ENCODE data around the gene PAFAH2. TPM values are rescaled to one million over a fixed set of nuclear protein-coding genes. Genes with fewer than 3 reads are reported as not detected.

Gene PAFAH2
- total RNA-seq, 1 donor from 2014 or later: 13.4 TPM

GRCh38 chr1:25918615-25919014 lies 79.2 kb downstream of the PAFAH2 start:
- TF ChIP-seq CTCF (IDR thresholded peaks at IDR 0.05; ENCODE audit: unreplicated experiment): no peak
- no peak overlapping the region for H3K4me3 Mint-ChIP-seq (ENCODE audit: unreplicated experiment)
- H3K9me3 Mint-ChIP-seq (ENCODE audit: unreplicated experiment): no peaks in the 10 kb centered on the region
- no peak for DNase-seq (ENCODE audit: low spot score)
- no peaks in the 10 kb centered on the region for H3K36me3 Mint-ChIP-seq (ENCODE audit: low read depth, unreplicated experiment)
- peaks cover 3% of the 10 kb centered on the region for H3K27me3 Mint-ChIP-seq (ENCODE audit: unreplicated experiment)
- no peak overlapping the region for H3K27ac Mint-ChIP-seq (ENCODE audit: unreplicated experiment)
- H3K4me1 Mint-ChIP-seq (ENCODE audit: unreplicated experiment): peaks cover 29% of the 10 kb centered on the region

- Mint-ChIP-seq H3K4me1 (ENCODE audit: unreplicated experiment) (peaks cover 26% of the 10 kb centered on the region), H3K27ac (ENCODE audit: unreplicated experiment) (peak overlapping the region; percentile 83), H3K4me3 (ENCODE audit: unreplicated experiment) (peak overlapping the region; percentile 47), H3K27me3 (ENCODE audit: unreplicated experiment) (peaks cover 1% of the 10 kb centered on the region), H3K9me3 (ENCODE audit: unreplicated experiment) (no peaks in the 10 kb centered on the region), H3K36me3 (ENCODE audit: low read depth, unreplicated experiment) (no peaks in the 10 kb centered on the region)
- no peak for TF ChIP-seq CTCF (IDR thresholded peaks at IDR 0.05; ENCODE audit: unreplicated experiment)
- peak; percentile 12 for DNase-seq (ENCODE audit: low spot score)
Measured at GRCh38 chr1:25917996-25918395, 79.9 kb downstream of the PAFAH2 start.

- no peak for TF ChIP-seq CTCF (IDR thresholded peaks at IDR 0.05; ENCODE audit: unreplicated experiment)
- no peak for DNase-seq (ENCODE audit: low spot score)
- H3K36me3 Mint-ChIP-seq (ENCODE audit: low read depth, unreplicated experiment): no peaks in the 10 kb centered on the region
- peaks cover 1% of the 10 kb centered on the region for H3K27me3 Mint-ChIP-seq (ENCODE audit: unreplicated experiment)
- peaks cover 17% of the 10 kb centered on the region for H3K4me1 Mint-ChIP-seq (ENCODE audit: unreplicated experiment)
- no peaks in the 10 kb centered on the region for H3K9me3 Mint-ChIP-seq (ENCODE audit: unreplicated experiment)
- H3K27ac Mint-ChIP-seq (ENCODE audit: unreplicated experiment): no peak overlapping the region
- H3K4me3 Mint-ChIP-seq (ENCODE audit: unreplicated experiment): no peak overlapping the region
Measured at GRCh38 chr1:25916460-25916859, 81.4 kb downstream of the PAFAH2 start.

GRCh38 chr1:25914074-25914995 lies 83.5 kb downstream of the PAFAH2 start:
- no peak overlapping the region for H3K27ac Mint-ChIP-seq (ENCODE audit: unreplicated experiment)
- H3K9me3 Mint-ChIP-seq (ENCODE audit: unreplicated experiment): no peaks in the 10 kb centered on the region
- DNase-seq (ENCODE audit: low spot score): no peak
- H3K4me3 Mint-ChIP-seq (ENCODE audit: unreplicated experiment): no peak overlapping the region
- peaks cover 7% of the 10 kb centered on the region for H3K4me1 Mint-ChIP-seq (ENCODE audit: unreplicated experiment)
- no peak for TF ChIP-seq CTCF (IDR thresholded peaks at IDR 0.05; ENCODE audit: unreplicated experiment)
- H3K27me3 Mint-ChIP-seq (ENCODE audit: unreplicated experiment): no peaks in the 10 kb centered on the region
- no peaks in the 10 kb centered on the region for H3K36me3 Mint-ChIP-seq (ENCODE audit: low read depth, unreplicated experiment)

GRCh38 chr1:25913206-25913605 lies 84.7 kb downstream of the PAFAH2 start:
- no peaks in the 10 kb centered on the region for H3K27me3 Mint-ChIP-seq (ENCODE audit: unreplicated experiment)

More at GRCh38 chr1:25913206-25913605, 84.7 kb downstream of the PAFAH2 start:
- Mint-ChIP-seq H3K36me3 (ENCODE audit: low read depth, unreplicated experiment) (no peaks in the 10 kb centered on the region), H3K4me3 (ENCODE audit: unreplicated experiment) (no peak overlapping the region), H3K9me3 (ENCODE audit: unreplicated experiment) (no peaks in the 10 kb centered on the region), H3K4me1 (ENCODE audit: unreplicated experiment) (peaks cover 7% of the 10 kb centered on the region), H3K27ac (ENCODE audit: unreplicated experiment) (no peak overlapping the region)
- TF ChIP-seq CTCF (IDR thresholded peaks at IDR 0.05; ENCODE audit: unreplicated experiment): no peak
- no peak for DNase-seq (ENCODE audit: low spot score)

All from endothelial cell (in vitro differentiated cells).